Dendritic cell treated with granulocyte-macrophage colony-stimulating factor and Interleukin-4, amounts not matched to agents 40 ng/mL and 50 ng/mL, for 4 days (primary cell): ENCODE results near the gene ABCA5.
"Not testable (repeated sequence)": the region's sequence is repeated elsewhere in the genome, so short reads cannot be mapped to it uniquely, and the experiment has no call there.

Experiments
- H3K27ac Mint-ChIP-seq: one replicate; pipeline ENCODE4 v1.8.0; 2022; ENCODE audit warnings: mild to moderate bottlenecking, mixed read lengths
- H3K27me3 Mint-ChIP-seq: one replicate; pipeline ENCODE4 v1.8.0; 2022; ENCODE audit warnings: mild to moderate bottlenecking, mixed read lengths
- H3K36me3 Mint-ChIP-seq: one replicate; pipeline ENCODE4 v1.8.0; 2022; ENCODE audit warnings: low read depth, mixed read lengths
- H3K4me1 Mint-ChIP-seq: one replicate; pipeline ENCODE4 v1.8.0; 2022; ENCODE audit warnings: low read depth, mixed read lengths
- H3K4me3 Mint-ChIP-seq: one replicate; pipeline ENCODE4 v1.8.0; 2022; ENCODE audit warnings: mild to moderate bottlenecking, moderate library complexity, mixed read lengths
- H3K9me3 Mint-ChIP-seq: one replicate; pipeline ENCODE4 v1.8.0; 2022; ENCODE audit warnings: mixed read lengths
- intact Hi-C: fragments of 100-400 bp; cut with micrococcal nuclease; formaldehyde crosslinking; loops from one replicate; pipeline ENCODE4 v1.15.0; 2022

The ABCA5 gene

DNA sequence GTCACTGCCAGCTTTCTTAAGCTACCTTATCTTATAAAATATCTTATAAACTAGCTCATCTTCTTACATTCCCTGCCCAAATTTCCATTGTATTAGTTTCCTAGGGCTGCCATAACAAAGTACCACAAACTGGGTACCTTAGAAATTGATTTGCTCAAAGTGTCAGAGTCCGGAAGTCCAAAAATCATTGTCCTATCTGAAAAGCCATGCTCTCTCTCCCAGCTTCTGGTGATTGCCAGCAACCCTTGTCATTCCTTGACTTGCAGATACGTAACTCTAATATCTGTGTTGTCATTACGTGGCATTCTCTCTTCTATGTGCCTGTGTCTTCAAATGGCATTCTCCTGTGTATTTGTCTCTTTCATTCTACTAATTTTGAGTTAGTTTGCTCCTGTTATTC, 96.0 kb downstream of the ABCA5 start:
- Mint-ChIP-seq H3K27me3 (no peaks in the 10 kb centered on the region), H3K9me3 (peaks cover 49% of the 10 kb centered on the region)

DNA sequence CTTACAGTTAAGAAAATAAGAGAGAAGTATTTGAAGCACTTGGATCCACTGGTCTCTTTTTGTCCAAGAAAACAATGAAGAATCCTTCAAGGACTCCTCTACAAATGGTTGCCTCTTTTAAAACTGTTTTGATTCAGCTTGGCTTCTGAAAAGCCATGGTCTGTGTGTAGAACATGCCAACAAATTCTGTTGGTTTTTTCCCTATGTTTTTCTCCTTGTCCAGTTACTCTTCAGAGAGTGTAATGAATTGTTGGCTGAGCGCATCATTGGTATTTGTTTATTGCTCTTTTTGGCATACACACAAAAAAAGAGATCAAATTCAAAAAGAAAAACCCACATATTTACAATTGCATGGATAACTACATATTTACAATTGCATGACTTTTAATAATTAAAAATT, 98.4 kb downstream of the ABCA5 start, which contains the start of gene ABCA10:
TSS of gene ABCA10 (minus strand) at position 249 of the 400 bp plus-strand sequence. CDS start 3,466 bp downstream, outside the sequence.
- Mint-ChIP-seq H3K4me1 (peaks cover 7% of the 10 kb centered on the region), H3K27ac (peak within 1 kb of the TSS; percentile 93), H3K27me3 (no peaks in the 10 kb centered on the region), H3K4me3 (no peak within 1 kb of the TSS), H3K9me3 (peaks cover 51% of the 10 kb centered on the region), H3K36me3 (peaks cover 59% of the 10 kb centered on the region)
- intact Hi-C loops: loop anchor here (10.0 kb wide), 1 partner anchor 54 kb away; no protein-coding TSS in a partner anchor

More for the DNA sequence above, 96.0 kb downstream of the ABCA5 start:
- intact Hi-C loops: loop anchor here (10.0 kb wide), 3 partner anchors 96 to 166 kb away; partner anchors contain the start of gene ABCA9
- Mint-ChIP-seq H3K4me3 (no peak overlapping the region), H3K36me3 (peaks cover 55% of the 10 kb centered on the region), H3K4me1 (peaks cover 6% of the 10 kb centered on the region), H3K27ac (peak overlapping the region; percentile 18)

DNA sequence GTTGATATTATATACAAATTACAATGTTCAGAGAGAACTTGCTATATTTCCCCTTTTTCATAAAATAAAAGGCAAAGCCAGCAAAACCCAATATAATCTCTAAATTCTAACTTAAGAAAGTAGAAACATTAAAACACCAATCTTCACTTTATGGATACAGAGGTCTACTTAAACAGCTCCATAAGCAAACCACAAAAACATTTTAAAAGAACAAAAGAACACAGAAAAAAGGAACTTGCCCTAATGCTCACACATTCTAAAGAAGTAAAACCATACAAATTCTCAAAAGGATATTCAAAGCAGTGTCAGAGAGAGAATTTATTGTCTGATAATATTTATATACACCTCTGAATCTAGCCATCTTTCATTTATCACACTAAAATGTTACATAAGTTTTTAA, 98.9 kb downstream of the ABCA5 start:
- H3K4me3 Mint-ChIP-seq: no peak overlapping the region
- H3K4me1 Mint-ChIP-seq: peaks cover 9% of the 10 kb centered on the region
- intact Hi-C loops: loop anchor here (10.0 kb wide), 1 partner anchor 53 kb away; no protein-coding TSS in a partner anchor
- peaks cover 55% of the 10 kb centered on the region for H3K36me3 Mint-ChIP-seq
- no peaks in the 10 kb centered on the region for H3K27me3 Mint-ChIP-seq
- peak overlapping the region; percentile 93 for H3K27ac Mint-ChIP-seq
- H3K9me3 Mint-ChIP-seq: peaks cover 46% of the 10 kb centered on the region

- H3K4me3 Mint-ChIP-seq: peak overlapping the region; percentile 6
- peaks cover 9% of the 10 kb centered on the region for H3K4me1 Mint-ChIP-seq
- H3K27ac Mint-ChIP-seq: peak overlapping the region; percentile 93
Measured at GRCh38 chr17:69227541-69227940, 99.4 kb downstream of the ABCA5 start.

GRCh38 chr17:69223809-69224208, 103.1 kb downstream of the ABCA5 start:
- intact Hi-C loops: loop anchor here (10.0 kb wide), 1 partner anchor 49 kb away; no protein-coding TSS in a partner anchor
- peaks cover 31% of the 10 kb centered on the region for H3K36me3 Mint-ChIP-seq
- peak overlapping the region; percentile 5 for H3K27ac Mint-ChIP-seq
- peaks cover 18% of the 10 kb centered on the region for H3K4me1 Mint-ChIP-seq
- no peaks in the 10 kb centered on the region for H3K27me3 Mint-ChIP-seq
- H3K4me3 Mint-ChIP-seq: no peak overlapping the region
- H3K9me3 Mint-ChIP-seq: peaks cover 25% of the 10 kb centered on the region

More at GRCh38 chr17:69227541-69227940, 99.4 kb downstream of the ABCA5 start:
- peaks cover 50% of the 10 kb centered on the region for H3K36me3 Mint-ChIP-seq
- no peaks in the 10 kb centered on the region for H3K27me3 Mint-ChIP-seq
- intact Hi-C loops: loop anchor here (10.0 kb wide), 1 partner anchor 53 kb away; no protein-coding TSS in a partner anchor
- H3K9me3 Mint-ChIP-seq: peaks cover 41% of the 10 kb centered on the region

- intact Hi-C loops: loop anchor here (10.0 kb wide), 1 partner anchor 48 kb away; no protein-coding TSS in a partner anchor
- no peak overlapping the region for H3K27ac Mint-ChIP-seq
- H3K4me3 Mint-ChIP-seq: no peak overlapping the region
- H3K4me1 Mint-ChIP-seq: peaks cover 18% of the 10 kb centered on the region
- H3K27me3 Mint-ChIP-seq: no peaks in the 10 kb centered on the region
- H3K36me3 Mint-ChIP-seq: peaks cover 31% of the 10 kb centered on the region
- H3K9me3 Mint-ChIP-seq: peaks cover 25% of the 10 kb centered on the region
Measured at GRCh38 chr17:69222707-69223258, 104.2 kb downstream of the ABCA5 start.

DNA sequence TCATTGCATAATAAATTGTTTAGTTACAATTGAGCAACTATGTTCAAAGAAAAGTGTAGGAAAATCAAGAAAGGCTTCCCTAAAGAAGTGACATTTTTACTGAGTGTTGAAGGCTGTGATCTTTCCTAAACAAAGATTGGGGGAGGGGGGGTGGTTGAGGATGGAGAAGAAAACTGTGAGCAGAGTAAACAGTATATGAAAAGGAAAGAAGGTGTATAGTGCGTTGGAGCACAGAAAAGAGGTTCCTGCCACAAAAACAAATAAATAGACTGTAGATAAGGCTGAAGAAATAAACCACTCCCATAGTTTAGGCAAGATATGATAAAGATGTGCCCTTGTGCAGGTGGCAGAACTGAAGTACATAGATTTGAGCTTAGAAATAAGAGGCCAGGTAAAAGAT, 106.8 kb downstream of the ABCA5 start:
- Mint-ChIP-seq H3K4me1 (peaks cover 18% of the 10 kb centered on the region), H3K9me3 (peaks cover 14% of the 10 kb centered on the region), H3K36me3 (peaks cover 20% of the 10 kb centered on the region), H3K4me3 (no peak overlapping the region), H3K27me3 (no peaks in the 10 kb centered on the region), H3K27ac (no peak overlapping the region)
- intact Hi-C loops: loop anchor here (10.0 kb wide), 1 partner anchor 45 kb away; no protein-coding TSS in a partner anchor

- no peak overlapping the region for H3K4me3 Mint-ChIP-seq
- peaks cover 14% of the 10 kb centered on the region for H3K9me3 Mint-ChIP-seq
- H3K36me3 Mint-ChIP-seq: peaks cover 15% of the 10 kb centered on the region
- intact Hi-C loops: no loop called here
- no peaks in the 10 kb centered on the region for H3K27me3 Mint-ChIP-seq
- no peak overlapping the region for H3K27ac Mint-ChIP-seq
- H3K4me1 Mint-ChIP-seq: peaks cover 16% of the 10 kb centered on the region
Measured at GRCh38 chr17:69218986-69219385, 107.9 kb downstream of the ABCA5 start.

DNA sequence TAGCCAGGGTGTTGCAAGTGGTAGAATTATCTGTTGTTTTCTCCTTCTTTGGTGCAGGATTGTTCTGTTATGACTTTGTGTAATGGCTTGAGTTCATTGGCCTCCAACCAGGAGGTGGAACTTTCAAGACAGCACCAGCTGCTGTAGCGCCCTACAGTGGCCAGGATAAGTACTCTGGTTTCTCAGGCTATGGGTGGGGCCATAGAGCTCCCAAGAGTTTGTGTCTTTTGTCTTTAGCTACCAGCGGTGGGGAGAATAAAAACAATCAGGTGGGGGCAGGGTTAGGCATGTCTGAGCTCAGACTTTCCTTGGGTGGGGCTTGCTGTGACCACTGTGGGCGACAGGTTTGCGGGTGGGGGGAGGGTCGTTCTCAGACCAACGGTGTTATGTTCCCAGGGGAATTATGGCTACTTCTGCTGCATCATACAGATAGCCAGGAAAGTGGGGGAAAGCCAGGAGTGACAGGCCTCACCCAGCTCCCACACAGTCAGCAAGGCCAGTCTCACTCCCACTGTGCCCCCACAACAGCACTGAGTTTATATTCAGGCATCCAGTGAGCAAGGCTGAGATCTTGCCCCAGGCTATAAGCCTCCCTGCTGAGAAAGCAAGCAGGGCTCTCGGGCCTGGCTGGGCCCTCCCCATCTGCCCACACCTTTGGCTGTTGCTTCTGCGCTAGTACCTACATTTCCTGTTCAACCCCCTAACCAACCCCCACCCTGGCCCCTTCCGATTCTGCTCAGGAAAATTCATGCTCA, 113.7 kb downstream of the ABCA5 start:
- peaks cover 7% of the 10 kb centered on the region for H3K4me1 Mint-ChIP-seq
- H3K27me3 Mint-ChIP-seq: no peaks in the 10 kb centered on the region
- peaks cover 33% of the 10 kb centered on the region for H3K9me3 Mint-ChIP-seq
- H3K27ac Mint-ChIP-seq: no peak overlapping the region
- peaks cover 23% of the 10 kb centered on the region for H3K36me3 Mint-ChIP-seq
- intact Hi-C loops: no loop called here
- no peak overlapping the region for H3K4me3 Mint-ChIP-seq

DNA sequence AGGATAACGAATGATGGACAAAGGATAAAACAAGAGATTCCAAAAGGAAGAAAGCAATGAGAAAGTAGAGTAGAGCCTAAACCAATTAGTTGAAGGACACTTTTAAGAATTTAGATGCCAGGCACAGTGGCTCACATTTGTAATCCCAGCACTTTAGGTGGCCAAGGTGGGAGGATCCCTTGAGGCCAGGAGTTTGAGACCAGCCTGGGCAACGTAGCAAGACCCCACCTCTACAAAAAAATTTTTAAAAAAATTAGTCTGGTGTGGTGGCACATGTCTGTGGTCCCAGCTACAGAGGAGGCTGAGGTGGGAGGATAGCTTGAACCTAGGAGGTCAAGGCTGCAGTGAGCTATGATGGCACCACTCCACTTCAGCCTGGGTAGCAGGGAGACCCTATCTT, 118.3 kb downstream of the ABCA5 start:
- intact Hi-C loops: no loop called here
- Mint-ChIP-seq H3K27me3 (no peaks in the 10 kb centered on the region), H3K4me1 (peaks cover 13% of the 10 kb centered on the region), H3K36me3 (peaks cover 36% of the 10 kb centered on the region), H3K9me3 (peaks cover 51% of the 10 kb centered on the region), H3K4me3 (no peak overlapping the region), H3K27ac (no peak overlapping the region)

GRCh38 chr17:69207151-69207550, 119.8 kb downstream of the ABCA5 start:
- Mint-ChIP-seq H3K27ac (no peak overlapping the region), H3K36me3 (peaks cover 22% of the 10 kb centered on the region), H3K27me3 (no peaks in the 10 kb centered on the region), H3K4me1 (peaks cover 21% of the 10 kb centered on the region), H3K9me3 (peaks cover 36% of the 10 kb centered on the region), H3K4me3 (no peak overlapping the region)
- intact Hi-C loops: no loop called here

DNA sequence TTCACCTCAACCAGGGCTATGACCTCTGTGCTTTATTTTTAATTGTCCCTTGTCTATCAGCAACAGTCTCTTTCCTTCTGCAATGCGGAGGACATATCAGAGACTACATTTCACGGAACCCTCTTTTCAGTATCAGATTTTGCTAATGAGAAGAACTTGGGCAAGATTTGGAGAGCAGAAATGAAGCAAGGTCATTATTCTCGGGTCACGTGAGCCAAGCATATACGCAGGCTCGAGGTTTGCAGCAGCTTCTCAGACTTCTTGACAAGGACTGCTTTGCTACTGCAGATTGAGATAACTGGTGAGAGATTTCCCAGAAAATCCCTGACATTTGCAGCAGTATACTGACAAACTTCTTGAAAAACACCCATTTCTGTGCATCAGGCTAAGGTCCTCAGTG, 128.7 kb downstream of the ABCA5 start:
- H3K4me1 Mint-ChIP-seq: peaks cover 14% of the 10 kb centered on the region
- no peak overlapping the region for H3K4me3 Mint-ChIP-seq
- H3K9me3 Mint-ChIP-seq: peaks cover 31% of the 10 kb centered on the region
- no peaks in the 10 kb centered on the region for H3K27me3 Mint-ChIP-seq
- intact Hi-C loops: no loop called here
- H3K27ac Mint-ChIP-seq: peak overlapping the region; percentile 8
- peaks cover 15% of the 10 kb centered on the region for H3K36me3 Mint-ChIP-seq

GRCh38 chr17:69196105-69196653, 130.8 kb downstream of the ABCA5 start:
- H3K4me3 Mint-ChIP-seq, H3K4me1 Mint-ChIP-seq, H3K27me3 Mint-ChIP-seq, intact Hi-C loops, H3K27ac Mint-ChIP-seq: not testable (repeated sequence)
- H3K36me3 Mint-ChIP-seq: peaks cover 24% of the 10 kb centered on the region
- H3K9me3 Mint-ChIP-seq: peaks cover 31% of the 10 kb centered on the region
